Tibial artery (tissue), 4 donors: ENCODE results near the gene TTPAL.

Source experiments
- DNase-seq, 2 donors: peaks; one replicate each; pipeline ENCODE4 v3.0.0-alpha.2; 2019
- H3K27ac ChIP-seq, 2 donors: fragments of 200-600 bp; sonication (generic) in 1 of 2; 1 replicate in 1 of 2; 2 replicates in 1 of 2; pipeline ENCODE4 v1.5.1; 2018 to 2019; ENCODE audit warnings: mild to moderate bottlenecking in 1 of 2
- H3K27me3 ChIP-seq, 2 donors: fragments of 200-600 bp; sonication (generic) in 1 of 2; one replicate each; pipeline versions ENCODE4 v1.5.1 to v1.6.0; 2016 to 2019
- H3K36me3 ChIP-seq, 3 donors: fragments of 200-600 bp; sonication (generic) in 2 of 3; one replicate each; pipeline ENCODE4 v1.5.1; 2016 to 2019; ENCODE audit warnings: mild to moderate bottlenecking in 2 of 3
- H3K4me1 ChIP-seq, 4 donors: fragments of 200-600 bp; sonication (generic) in 2 of 4; 1 replicate in 3 of 4; 2 replicates in 1 of 4; pipeline ENCODE4 v1.5.1; 2016 to 2019
- H3K4me3 ChIP-seq, 2 donors: fragments of 200-600 bp; sonication (generic) in 1 of 2; 1 replicate in 1 of 2; 2 replicates in 1 of 2; pipeline ENCODE4 v1.5.1; 2018 to 2019; ENCODE audit warnings: mild to moderate bottlenecking in 2 of 2
- H3K9me3 ChIP-seq, 3 donors: fragments of 200-600 bp; sonication (generic) in 1 of 3; one replicate each; pipeline ENCODE4 v1.5.1; 2016 to 2019
- intact Hi-C: fragments of 100-400 bp; cut with DNase I; formaldehyde crosslinking; loops from one replicate; pipeline ENCODE4 v1.15.0; 2023; ENCODE audit warnings: low total_unique reads
- TF ChIP-seq, protein P1 (sequence below), 2 experiments: fragments of 200-600 bp in 1 of 2; fragments of 450-650 bp in 1 of 2; IDR thresholded peaks; one replicate each; pipeline ENCODE4 v1.5.1; 2017 to 2019; ENCODE audit warnings: antibody characterized with exemption in 2 of 2, mild to moderate bottlenecking in 1 of 2, moderate library complexity in 1 of 2

TTPAL gene

GRCh38 chr20:44431502-44432234, 44.0 kb upstream of the TTPAL start:
- no peaks in the 10 kb centered on the region for H3K36me3 ChIP-seq
- TF ChIP-seq, protein P1, sequence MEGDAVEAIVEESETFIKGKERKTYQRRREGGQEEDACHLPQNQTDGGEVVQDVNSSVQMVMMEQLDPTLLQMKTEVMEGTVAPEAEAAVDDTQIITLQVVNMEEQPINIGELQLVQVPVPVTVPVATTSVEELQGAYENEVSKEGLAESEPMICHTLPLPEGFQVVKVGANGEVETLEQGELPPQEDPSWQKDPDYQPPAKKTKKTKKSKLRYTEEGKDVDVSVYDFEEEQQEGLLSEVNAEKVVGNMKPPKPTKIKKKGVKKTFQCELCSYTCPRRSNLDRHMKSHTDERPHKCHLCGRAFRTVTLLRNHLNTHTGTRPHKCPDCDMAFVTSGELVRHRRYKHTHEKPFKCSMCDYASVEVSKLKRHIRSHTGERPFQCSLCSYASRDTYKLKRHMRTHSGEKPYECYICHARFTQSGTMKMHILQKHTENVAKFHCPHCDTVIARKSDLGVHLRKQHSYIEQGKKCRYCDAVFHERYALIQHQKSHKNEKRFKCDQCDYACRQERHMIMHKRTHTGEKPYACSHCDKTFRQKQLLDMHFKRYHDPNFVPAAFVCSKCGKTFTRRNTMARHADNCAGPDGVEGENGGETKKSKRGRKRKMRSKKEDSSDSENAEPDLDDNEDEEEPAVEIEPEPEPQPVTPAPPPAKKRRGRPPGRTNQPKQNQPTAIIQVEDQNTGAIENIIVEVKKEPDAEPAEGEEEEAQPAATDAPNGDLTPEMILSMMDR (IDR thresholded peaks at IDR 0.05) = no peak
- no peak overlapping the region for H3K27ac ChIP-seq
- peaks cover 0 to 33% of the 10 kb centered on the region in 2 donors for H3K27me3 ChIP-seq
- H3K4me3 ChIP-seq = no peak overlapping the region
- no peak for DNase-seq
- H3K4me1 ChIP-seq = no peaks in the 10 kb centered on the region
- intact Hi-C loops = no loop called here
- H3K9me3 ChIP-seq = no peaks in the 10 kb centered on the region

GRCh38 chr20:44432618-44433577, 42.8 kb upstream of the TTPAL start:
- DNase-seq = no peak
- Histone ChIP-seq H3K4me1 (no peaks in the 10 kb centered on the region), H3K36me3 (no peaks in the 10 kb centered on the region), H3K27me3 (peaks cover 0 to 33% of the 10 kb centered on the region in 2 donors), H3K4me3 (no peak overlapping the region), H3K27ac (no peak overlapping the region), H3K9me3 (no peaks in the 10 kb centered on the region)
- TF ChIP-seq, protein P1 (IDR thresholded peaks at IDR 0.05) = no peak
- intact Hi-C loops = no loop called here

DNA sequence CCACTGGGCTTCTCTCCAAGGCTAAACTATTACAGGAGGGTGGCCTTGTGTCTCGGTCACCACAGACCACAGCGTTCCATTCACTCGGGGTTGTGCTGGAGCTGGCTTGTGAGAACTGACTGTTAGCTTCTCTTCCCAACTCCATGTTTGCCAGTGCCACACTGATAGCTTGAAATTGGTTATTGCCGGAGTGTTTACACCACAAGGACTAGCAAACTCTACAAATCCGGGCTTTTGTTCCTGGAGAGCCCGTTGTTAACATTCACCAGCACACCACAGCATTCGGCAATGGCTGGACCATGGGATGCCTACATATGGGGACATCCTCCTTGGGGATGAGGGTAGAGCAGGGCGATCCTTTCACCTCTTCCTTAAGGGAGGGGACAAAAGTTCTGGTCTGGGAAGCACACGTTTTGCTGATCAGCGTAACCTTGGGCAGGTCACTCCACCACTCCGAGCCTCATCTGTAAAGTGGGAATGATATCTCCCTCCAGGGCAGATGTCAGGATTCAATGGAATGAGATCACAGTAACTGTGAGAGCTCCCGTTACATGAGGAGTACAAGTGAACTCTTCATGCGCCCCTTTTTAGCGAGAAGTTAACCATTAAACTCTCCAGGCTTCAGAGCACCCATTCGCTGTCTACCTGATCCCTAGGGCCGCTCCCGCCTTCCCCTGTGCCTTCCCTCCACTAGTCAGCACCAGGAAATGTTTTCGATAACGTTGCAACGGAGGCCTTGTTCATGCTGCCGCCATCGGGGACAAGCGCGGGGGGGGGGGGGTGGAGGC, 41.7 kb upstream of the TTPAL start:
- intact Hi-C loops = no loop called here
- no peak overlapping the region for H3K27ac ChIP-seq
- H3K9me3 ChIP-seq = no peaks in the 10 kb centered on the region
- H3K36me3 ChIP-seq = no peaks in the 10 kb centered on the region
- H3K4me3 ChIP-seq = no peak overlapping the region
- peaks cover 0 to 33% of the 10 kb centered on the region in 2 donors for H3K27me3 ChIP-seq
- no peaks in the 10 kb centered on the region for H3K4me1 ChIP-seq
- DNase-seq = no peak
- TF ChIP-seq, protein P1 (IDR thresholded peaks at IDR 0.05) = no peak

DNA sequence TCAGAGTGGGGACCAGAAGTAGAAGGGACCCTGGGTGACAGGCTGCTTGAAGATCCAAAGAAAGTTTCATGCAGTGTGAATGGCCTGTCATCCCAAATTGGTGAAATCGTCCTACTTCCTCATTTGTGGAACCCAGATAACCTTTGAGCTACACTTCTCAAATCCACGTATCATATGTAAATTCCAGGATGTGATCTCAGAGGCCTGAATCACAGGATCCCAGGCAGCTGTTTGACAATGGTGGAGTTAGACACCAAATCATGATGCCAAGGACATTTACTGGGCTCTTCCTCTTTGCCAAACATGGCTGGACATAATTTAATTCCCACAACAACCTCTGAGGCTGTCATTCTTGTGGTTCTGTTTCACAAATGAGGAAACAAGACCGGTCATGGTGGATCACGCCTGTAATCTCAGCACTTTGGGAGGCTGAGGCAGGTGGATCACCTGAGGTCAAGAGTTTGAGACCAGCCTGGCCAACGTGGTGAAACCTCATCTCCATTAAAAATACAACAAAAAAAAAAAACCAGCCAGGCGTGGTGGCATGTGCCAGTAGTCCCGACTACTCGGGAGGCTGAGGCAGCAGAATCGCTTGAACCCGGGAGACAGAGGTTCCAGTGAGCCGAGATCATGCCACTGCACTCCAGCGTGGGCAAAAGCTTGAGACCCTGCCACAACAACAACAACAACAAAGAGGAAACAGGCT, 39.9 kb upstream of the TTPAL start:
- DNase-seq = no peak
- Histone ChIP-seq H3K27ac (no peak overlapping the region), H3K4me3 (no peak overlapping the region), H3K9me3 (no peaks in the 10 kb centered on the region), H3K4me1 (no peaks in the 10 kb centered on the region), H3K36me3 (no peaks in the 10 kb centered on the region), H3K27me3 (peaks cover 0 to 34% of the 10 kb centered on the region in 2 donors)
- TF ChIP-seq, protein P1 (IDR thresholded peaks at IDR 0.05) = no peak
- intact Hi-C loops = no loop called here

GRCh38 chr20:44436393-44436792, 39.3 kb upstream of the TTPAL start:
- Histone ChIP-seq H3K4me3 (no peak overlapping the region), H3K9me3 (no peaks in the 10 kb centered on the region), H3K27me3 (peaks cover 0 to 28% of the 10 kb centered on the region in 2 donors), H3K27ac (no peak overlapping the region), H3K4me1 (no peaks in the 10 kb centered on the region), H3K36me3 (no peaks in the 10 kb centered on the region)
- TF ChIP-seq, protein P1 (IDR thresholded peaks at IDR 0.05) = no peak
- DNase-seq = no peak
- intact Hi-C loops = no loop called here
